ENCODE results near the gene SBNO2. TPM values are rescaled to one million over a fixed set of nuclear protein-coding genes. Genes with fewer than 3 reads are reported as not detected.

SBNO2 gene
- total and polyA plus RNA-seq, 2 of the 4 experiments (the other 2 are of a cell fraction) = 13.4 to 40.5 TPM

DNA sequence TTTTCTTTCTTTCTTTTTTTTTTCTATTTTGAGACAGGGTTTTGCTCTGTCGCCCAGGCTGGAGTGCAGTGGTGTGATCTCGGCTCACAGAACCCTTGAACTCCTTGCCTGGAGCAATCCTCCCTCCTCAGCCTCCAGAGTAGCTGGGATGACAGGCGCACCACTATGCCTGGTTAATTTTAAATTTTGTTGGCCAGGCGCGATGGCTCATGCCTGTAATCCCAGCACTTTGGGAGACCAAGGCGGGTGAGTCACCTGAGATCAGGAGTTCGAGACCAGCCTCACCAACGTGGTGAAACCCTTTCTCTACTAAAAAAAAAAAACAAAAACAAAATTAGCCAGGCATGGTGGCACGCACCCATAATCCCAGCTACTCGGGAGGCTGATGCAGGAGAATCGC lies 8.7 kb upstream of the SBNO2 start:
- H3K9ac ChIP-seq (ENCODE audit: low read depth, low read length) = no peak overlapping the region
- peaks cover 10% of the 10 kb centered on the region for H3K4me1 ChIP-seq (ENCODE audit: control insufficient read depth, insufficient read depth, low read length)
- no peak overlapping the region for H4K5ac ChIP-seq (ENCODE audit: low read depth, low read length)
- no peaks in the 10 kb centered on the region for H3K27me3 ChIP-seq (ENCODE audit: control insufficient read depth, insufficient read depth, low read length)
- ChIA-PET POLR2A (ENCODE audit: unreplicated experiment) (no interaction called here), CTCF (no interaction called here)
- TF ChIP-seq CHD1 (IDR thresholded peaks at IDR 0.05; ENCODE audit: low read depth, low read length) (no peak), RCOR1 (IDR thresholded peaks at IDR 0.05; ENCODE audit: insufficient replicate concordance, low read length) (no peak), BHLHE40 (IDR thresholded peaks at IDR 0.05; ENCODE audit: low read depth, low read length) (no peak), RFX5 (IDR thresholded peaks at IDR 0.05; ENCODE audit: low read depth, low read length) (no peak), CEBPB (IDR thresholded peaks at IDR 0.05; ENCODE audit: low read depth, low read length) (no peak), RAD21 (IDR thresholded peaks at IDR 0.05; ENCODE audit: low read length) (no peak), SMC3 (IDR thresholded peaks at IDR 0.05; ENCODE audit: low read depth, low read length) (no peak), POLR2A (IDR thresholded peaks at IDR 0.05; ENCODE audit: low read depth, low read length) (no peak), FOS (IDR thresholded peaks at IDR 0.05; ENCODE audit: low read depth, low read length) (no peak), MAFK (IDR thresholded peaks at IDR 0.05; ENCODE audit: low read depth, low read length) (no peak), MAZ (IDR thresholded peaks at IDR 0.05; ENCODE audit: borderline replicate concordance, low read depth, low read length) (no peak), MXI1 (IDR thresholded peaks at IDR 0.05; ENCODE audit: borderline replicate concordance, low read depth, low read length) (no peak), NFE2L2 (IDR thresholded peaks at IDR 0.05; ENCODE audit: low read depth, low read length) (no peak)
- TF ChIP-seq, protein P1, sequence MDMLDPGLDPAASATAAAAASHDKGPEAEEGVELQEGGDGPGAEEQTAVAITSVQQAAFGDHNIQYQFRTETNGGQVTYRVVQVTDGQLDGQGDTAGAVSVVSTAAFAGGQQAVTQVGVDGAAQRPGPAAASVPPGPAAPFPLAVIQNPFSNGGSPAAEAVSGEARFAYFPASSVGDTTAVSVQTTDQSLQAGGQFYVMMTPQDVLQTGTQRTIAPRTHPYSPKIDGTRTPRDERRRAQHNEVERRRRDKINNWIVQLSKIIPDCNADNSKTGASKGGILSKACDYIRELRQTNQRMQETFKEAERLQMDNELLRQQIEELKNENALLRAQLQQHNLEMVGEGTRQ (IDR thresholded peaks at IDR 0.05; ENCODE audit: low read depth, low read length) = no peak
- TF ChIP-seq, protein P2, sequence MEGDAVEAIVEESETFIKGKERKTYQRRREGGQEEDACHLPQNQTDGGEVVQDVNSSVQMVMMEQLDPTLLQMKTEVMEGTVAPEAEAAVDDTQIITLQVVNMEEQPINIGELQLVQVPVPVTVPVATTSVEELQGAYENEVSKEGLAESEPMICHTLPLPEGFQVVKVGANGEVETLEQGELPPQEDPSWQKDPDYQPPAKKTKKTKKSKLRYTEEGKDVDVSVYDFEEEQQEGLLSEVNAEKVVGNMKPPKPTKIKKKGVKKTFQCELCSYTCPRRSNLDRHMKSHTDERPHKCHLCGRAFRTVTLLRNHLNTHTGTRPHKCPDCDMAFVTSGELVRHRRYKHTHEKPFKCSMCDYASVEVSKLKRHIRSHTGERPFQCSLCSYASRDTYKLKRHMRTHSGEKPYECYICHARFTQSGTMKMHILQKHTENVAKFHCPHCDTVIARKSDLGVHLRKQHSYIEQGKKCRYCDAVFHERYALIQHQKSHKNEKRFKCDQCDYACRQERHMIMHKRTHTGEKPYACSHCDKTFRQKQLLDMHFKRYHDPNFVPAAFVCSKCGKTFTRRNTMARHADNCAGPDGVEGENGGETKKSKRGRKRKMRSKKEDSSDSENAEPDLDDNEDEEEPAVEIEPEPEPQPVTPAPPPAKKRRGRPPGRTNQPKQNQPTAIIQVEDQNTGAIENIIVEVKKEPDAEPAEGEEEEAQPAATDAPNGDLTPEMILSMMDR (conservative IDR thresholded peaks at IDR 0.05; ENCODE audit: low read depth, low read length) = no peak
- TF ChIP-seq, protein P3, sequence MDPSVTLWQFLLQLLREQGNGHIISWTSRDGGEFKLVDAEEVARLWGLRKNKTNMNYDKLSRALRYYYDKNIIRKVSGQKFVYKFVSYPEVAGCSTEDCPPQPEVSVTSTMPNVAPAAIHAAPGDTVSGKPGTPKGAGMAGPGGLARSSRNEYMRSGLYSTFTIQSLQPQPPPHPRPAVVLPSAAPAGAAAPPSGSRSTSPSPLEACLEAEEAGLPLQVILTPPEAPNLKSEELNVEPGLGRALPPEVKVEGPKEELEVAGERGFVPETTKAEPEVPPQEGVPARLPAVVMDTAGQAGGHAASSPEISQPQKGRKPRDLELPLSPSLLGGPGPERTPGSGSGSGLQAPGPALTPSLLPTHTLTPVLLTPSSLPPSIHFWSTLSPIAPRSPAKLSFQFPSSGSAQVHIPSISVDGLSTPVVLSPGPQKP (IDR thresholded peaks at IDR 0.05; ENCODE audit: borderline replicate concordance, low read depth, low read length) = no peak
- H3K4me2 ChIP-seq (ENCODE audit: low read depth, low read length) = no peak overlapping the region
- H3K18ac ChIP-seq (ENCODE audit: low read depth, low read length) = no peak overlapping the region
- no peaks in the 10 kb centered on the region for H3K79me1 ChIP-seq (ENCODE audit: low read depth in 1 of 2, low read length in 2 of 2)
- H4K91ac ChIP-seq (ENCODE audit: insufficient read depth, low read depth, low read length) = no peak overlapping the region
- no peak overlapping the region for H3K23ac ChIP-seq (ENCODE audit: low read depth, low read length)
- H2BK120ac ChIP-seq (ENCODE audit: low read depth, low read length) = no peak overlapping the region
- no peaks in the 10 kb centered on the region for H3K36me3 ChIP-seq (ENCODE audit: control insufficient read depth, insufficient read depth, low read length)
- H4K20me1 ChIP-seq (ENCODE audit: insufficient read depth, low read length) = no peaks in the 10 kb centered on the region
- H2BK20ac ChIP-seq (ENCODE audit: low read depth, low read length) = no peak overlapping the region
- DNase-seq (no peak), ATAC-seq (ENCODE audit: low read depth) (no peak)
- no peak overlapping the region for H2BK5ac ChIP-seq (ENCODE audit: low read depth, low read length, poor library complexity, severe bottlenecking)
- no peak overlapping the region for H4K8ac ChIP-seq (ENCODE audit: low read depth in 2 of 2, low read length in 2 of 2)
- no peaks in the 10 kb centered on the region for H3K9me3 ChIP-seq (ENCODE audit: control insufficient read depth, insufficient read depth, low read length)
- H2AFZ ChIP-seq (replicated peaks; ENCODE audit: low read length, poor library complexity) = no peak overlapping the region
- no TSS peak for BruUV-seq (replicated peaks)
- H3K4me3 ChIP-seq (ENCODE audit: insufficient read depth, low read depth, low read length) = no peak overlapping the region
- no CpG with 5 or more reads among the region's 11 CpGs for WGBS, 2 experiments (ENCODE audit: extremely low coverage in 2 of 2, insufficient read length in 1 of 2)
- dilution Hi-C loops (cut with HindIII; ENCODE audit: low sequenced_read_pairs, unreplicated experiment) (no loop called here), intact Hi-C loops (cut with micrococcal nuclease) (no loop called here), in situ Hi-C loops (cut with MboI; ENCODE audit: low sequenced_read_pairs) (no loop called here)
- no peak overlapping the region for H3K56ac ChIP-seq (ENCODE audit: extremely low read depth, insufficient read depth, low read length)
- no peak overlapping the region for H3K14ac ChIP-seq (replicated peaks; ENCODE audit: low read depth, low read length)
- no peak overlapping the region for H2BK15ac ChIP-seq (ENCODE audit: low read depth, low read length)
- H3K27ac ChIP-seq (ENCODE audit: insufficient read depth, low read length) = no peak overlapping the region
- H3K4ac ChIP-seq (ENCODE audit: low read depth, low read length) = no peak overlapping the region
- H2AK9ac ChIP-seq (replicated peaks; ENCODE audit: low read depth, low read length, poor library complexity) = no peak overlapping the region
- no peak overlapping the region for H2AK5ac ChIP-seq (ENCODE audit: low read depth, low read length)
- H3K9me1 ChIP-seq (ENCODE audit: insufficient read depth, low read length) = no peaks in the 10 kb centered on the region

Measured in IMR-90 (cell line).